Ishikawa (cell line): Measurements from ENCODE around the gene RAD51.

ENCODE experiments used
- CEBPB ChIP-seq: IDR thresholded peaks from 2 replicates; pipeline ENCODE4 v1.6.1; 2012
- CREB1 ChIP-seq: IDR thresholded peaks from 2 replicates; pipeline ENCODE4 v1.6.1; 2012; ENCODE audit warnings: low read depth
- EGR1 ChIP-seq: IDR thresholded peaks from 2 replicates; pipeline ENCODE4 v1.6.1; 2012
- EP300 ChIP-seq: IDR thresholded peaks from 2 replicates; pipeline ENCODE4 v1.6.1; 2012; ENCODE audit warnings: borderline replicate concordance
- FOXM1 ChIP-seq: IDR thresholded peaks from 2 replicates; pipeline ENCODE4 v1.6.1; 2012; ENCODE audit warnings: low read depth, borderline replicate concordance
- NFIC ChIP-seq: IDR thresholded peaks from 2 replicates; pipeline ENCODE4 v1.6.1; 2012
- RAD21 ChIP-seq: IDR thresholded peaks from 2 replicates; pipeline ENCODE4 v1.6.1; 2012; ENCODE audit warnings: low read depth
- TAF1 ChIP-seq: IDR thresholded peaks from 2 replicates; pipeline ENCODE4 v1.6.1; 2012; ENCODE audit warnings: low read depth, mild to moderate bottlenecking
- TCF12 ChIP-seq: IDR thresholded peaks from 2 replicates; pipeline ENCODE4 v1.6.1; 2012; ENCODE audit warnings: low read depth
- TEAD4 ChIP-seq: IDR thresholded peaks from 2 replicates; pipeline ENCODE4 v1.6.1; 2012
- YY1 ChIP-seq: IDR thresholded peaks from 2 replicates; pipeline ENCODE4 v1.6.1; 2012; ENCODE audit warnings: low read depth
- ZBTB7A ChIP-seq: IDR thresholded peaks from 2 replicates; pipeline ENCODE4 v1.6.1; 2012; ENCODE audit warnings: low read depth
- TF ChIP-seq, protein P1 (sequence below): IDR thresholded peaks from 2 replicates; pipeline ENCODE4 v1.6.1; 2012
- TF ChIP-seq, protein P2 (sequence below): IDR thresholded peaks from 2 replicates; pipeline ENCODE4 v1.6.1; 2012
- TF ChIP-seq, protein P3 (sequence below): IDR thresholded peaks from 2 replicates; pipeline ENCODE4 v1.6.1; 2012; ENCODE audit warnings: low read depth, mild to moderate bottlenecking

The RAD51 gene

DNA sequence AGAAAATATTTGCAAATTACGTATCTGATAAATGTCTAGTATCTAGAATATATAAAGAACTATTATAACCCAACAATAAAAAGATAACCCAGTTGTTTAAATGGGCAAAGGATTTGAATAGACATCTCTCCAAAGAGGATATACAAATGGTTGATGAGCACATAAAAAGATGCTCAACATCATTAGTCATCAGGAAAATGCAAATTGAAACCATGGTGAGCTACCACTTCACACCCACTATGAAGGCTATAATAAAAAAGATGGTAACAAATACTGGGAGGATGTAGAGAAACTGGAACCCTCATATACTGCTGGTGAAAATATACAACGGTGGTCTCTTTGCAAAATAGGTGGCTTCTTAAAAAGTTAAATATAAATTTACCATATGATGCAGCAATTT, 28.0 kb downstream of the RAD51 start:
- TF ChIP-seq EGR1 (no peak), YY1 (no peak), ZBTB7A (no peak), CEBPB (no peak), TAF1 (no peak), CREB1 (no peak)
- TF ChIP-seq, protein P1, sequence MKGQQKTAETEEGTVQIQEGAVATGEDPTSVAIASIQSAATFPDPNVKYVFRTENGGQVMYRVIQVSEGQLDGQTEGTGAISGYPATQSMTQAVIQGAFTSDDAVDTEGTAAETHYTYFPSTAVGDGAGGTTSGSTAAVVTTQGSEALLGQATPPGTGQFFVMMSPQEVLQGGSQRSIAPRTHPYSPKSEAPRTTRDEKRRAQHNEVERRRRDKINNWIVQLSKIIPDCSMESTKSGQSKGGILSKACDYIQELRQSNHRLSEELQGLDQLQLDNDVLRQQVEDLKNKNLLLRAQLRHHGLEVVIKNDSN: no peak

DNA sequence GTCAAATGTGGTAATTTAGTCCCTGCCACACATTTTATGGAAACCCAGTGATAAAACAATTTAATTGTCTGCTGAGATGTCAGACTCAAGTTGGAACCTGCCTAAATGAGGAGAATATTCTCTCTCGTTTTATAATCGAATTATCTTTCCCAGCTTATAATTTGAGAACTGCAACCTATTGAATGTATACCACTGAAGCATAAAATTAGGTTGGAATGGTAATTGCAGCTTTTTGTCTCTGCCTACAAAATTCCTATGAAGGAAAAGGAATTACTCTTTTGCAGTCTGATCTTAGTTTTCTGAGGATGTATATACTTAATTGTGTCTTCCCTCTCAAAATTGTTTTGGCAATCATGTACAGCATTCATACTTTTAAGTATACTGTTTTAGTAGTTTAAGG, 28.9 kb downstream of the RAD51 start:
- TF ChIP-seq NFIC (no peak), EP300 (no peak), ZBTB7A (no peak)

DNA sequence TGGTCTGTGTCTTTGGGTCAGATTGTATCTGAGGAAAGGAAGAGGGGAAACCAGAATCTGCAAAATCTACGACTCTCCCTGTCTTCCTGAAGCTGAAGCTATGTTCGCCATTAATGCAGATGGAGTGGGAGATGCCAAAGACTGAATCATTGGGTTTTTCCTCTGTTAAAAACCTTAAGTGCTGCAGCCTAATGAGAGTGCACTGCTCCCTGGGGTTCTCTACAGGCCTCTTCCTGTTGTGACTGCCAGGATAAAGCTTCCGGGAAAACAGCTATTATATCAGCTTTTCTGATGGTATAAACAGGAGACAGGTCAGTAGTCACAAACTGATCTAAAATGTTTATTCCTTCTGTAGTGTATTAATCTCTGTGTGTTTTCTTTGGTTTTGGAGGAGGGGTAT, 36.1 kb downstream of the RAD51 start:
- no peak for TF ChIP-seq TCF12

DNA sequence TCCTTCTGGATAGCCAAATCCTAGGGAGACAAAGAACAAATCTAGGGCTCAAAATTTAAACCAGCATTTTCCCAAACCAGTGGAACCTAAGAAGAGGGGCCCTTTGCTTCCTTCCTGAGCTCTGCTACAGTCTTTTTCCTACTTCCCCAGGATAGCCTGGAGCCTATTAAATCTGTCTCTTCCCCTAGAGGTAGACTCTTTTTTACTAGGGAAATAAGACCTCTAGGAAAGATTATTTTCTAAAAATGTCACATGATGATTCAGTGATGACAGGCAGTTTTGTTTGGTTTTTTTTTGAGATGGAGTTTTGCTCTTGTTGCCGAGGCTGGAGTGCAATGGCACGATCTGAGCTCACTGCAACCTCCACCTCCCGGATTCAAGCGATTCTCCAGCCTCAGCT, 41.6 kb downstream of the RAD51 start:
- TF ChIP-seq NFIC: no peak
- no peak for TF ChIP-seq ZBTB7A
- no peak for TF ChIP-seq RAD21
- no peak for TF ChIP-seq CREB1
- no peak for TF ChIP-seq YY1
- TF ChIP-seq, protein P2, sequence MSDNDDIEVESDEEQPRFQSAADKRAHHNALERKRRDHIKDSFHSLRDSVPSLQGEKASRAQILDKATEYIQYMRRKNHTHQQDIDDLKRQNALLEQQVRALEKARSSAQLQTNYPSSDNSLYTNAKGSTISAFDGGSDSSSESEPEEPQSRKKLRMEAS: no peak
- no peak for TF ChIP-seq TAF1
- TF ChIP-seq, protein P1: no peak
- no peak for TF ChIP-seq CEBPB
- TF ChIP-seq EGR1: no peak
- TF ChIP-seq, protein P3, sequence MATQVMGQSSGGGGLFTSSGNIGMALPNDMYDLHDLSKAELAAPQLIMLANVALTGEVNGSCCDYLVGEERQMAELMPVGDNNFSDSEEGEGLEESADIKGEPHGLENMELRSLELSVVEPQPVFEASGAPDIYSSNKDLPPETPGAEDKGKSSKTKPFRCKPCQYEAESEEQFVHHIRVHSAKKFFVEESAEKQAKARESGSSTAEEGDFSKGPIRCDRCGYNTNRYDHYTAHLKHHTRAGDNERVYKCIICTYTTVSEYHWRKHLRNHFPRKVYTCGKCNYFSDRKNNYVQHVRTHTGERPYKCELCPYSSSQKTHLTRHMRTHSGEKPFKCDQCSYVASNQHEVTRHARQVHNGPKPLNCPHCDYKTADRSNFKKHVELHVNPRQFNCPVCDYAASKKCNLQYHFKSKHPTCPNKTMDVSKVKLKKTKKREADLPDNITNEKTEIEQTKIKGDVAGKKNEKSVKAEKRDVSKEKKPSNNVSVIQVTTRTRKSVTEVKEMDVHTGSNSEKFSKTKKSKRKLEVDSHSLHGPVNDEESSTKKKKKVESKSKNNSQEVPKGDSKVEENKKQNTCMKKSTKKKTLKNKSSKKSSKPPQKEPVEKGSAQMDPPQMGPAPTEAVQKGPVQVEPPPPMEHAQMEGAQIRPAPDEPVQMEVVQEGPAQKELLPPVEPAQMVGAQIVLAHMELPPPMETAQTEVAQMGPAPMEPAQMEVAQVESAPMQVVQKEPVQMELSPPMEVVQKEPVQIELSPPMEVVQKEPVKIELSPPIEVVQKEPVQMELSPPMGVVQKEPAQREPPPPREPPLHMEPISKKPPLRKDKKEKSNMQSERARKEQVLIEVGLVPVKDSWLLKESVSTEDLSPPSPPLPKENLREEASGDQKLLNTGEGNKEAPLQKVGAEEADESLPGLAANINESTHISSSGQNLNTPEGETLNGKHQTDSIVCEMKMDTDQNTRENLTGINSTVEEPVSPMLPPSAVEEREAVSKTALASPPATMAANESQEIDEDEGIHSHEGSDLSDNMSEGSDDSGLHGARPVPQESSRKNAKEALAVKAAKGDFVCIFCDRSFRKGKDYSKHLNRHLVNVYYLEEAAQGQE: no peak
- no peak for TF ChIP-seq TCF12
- TF ChIP-seq TEAD4: no peak
- no peak for TF ChIP-seq FOXM1

DNA sequence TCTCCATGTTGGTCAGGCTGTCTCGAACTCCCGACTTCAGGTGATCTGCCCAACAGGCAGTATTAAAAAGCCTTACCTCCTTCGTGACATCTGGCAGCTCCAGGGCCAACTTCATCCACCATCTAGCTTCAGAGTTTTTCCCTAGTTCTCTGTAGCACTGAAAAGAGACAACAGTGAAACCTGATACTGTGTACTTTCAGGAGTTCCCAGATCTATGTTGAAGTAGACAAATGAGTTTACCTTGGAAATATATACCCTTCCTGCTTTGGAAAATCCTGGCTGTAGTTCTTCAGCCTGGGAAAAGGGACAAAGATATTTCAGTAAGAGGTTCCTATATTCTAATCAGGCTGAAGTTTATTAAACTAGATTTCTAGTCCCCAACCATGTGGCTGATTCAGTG, 42.1 kb downstream of the RAD51 start:
- TF ChIP-seq, protein P1: no peak
- TF ChIP-seq RAD21 (no peak), YY1 (no peak), FOXM1 (no peak), CREB1 (no peak), TAF1 (no peak), ZBTB7A (no peak), TEAD4 (no peak), EGR1 (no peak), TCF12 (no peak), CEBPB (no peak)
- TF ChIP-seq, protein P3: no peak

DNA sequence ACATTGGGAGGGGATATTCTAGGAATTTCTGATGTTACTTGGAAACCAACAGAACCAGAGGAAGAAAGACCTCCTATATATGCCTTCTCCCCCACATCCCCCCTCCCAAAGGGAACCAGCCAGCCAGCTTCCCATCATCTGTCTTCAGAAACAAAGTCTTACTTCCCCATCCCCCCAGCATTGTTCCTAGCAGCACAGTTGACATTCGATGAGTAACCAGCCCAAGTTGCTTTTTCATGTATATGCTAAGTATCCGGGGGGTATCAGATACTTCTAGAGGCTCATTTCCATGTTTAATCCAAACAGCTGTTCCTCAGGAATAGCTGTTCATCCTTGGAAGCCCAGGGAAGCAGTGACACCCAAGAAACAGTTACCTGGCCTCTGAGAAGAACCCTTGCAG, 44.1 kb downstream of the RAD51 start:
- TF ChIP-seq YY1 (no peak), CEBPB (no peak), NFIC (no peak)
- TF ChIP-seq, protein P1: no peak
- TF ChIP-seq, protein P2: no peak
